Right lobe of liver (tissue), 6 donors: Measurements from ENCODE around the gene TM4SF18. TPM values are rescaled to one million over a fixed set of nuclear protein-coding genes. Genes with fewer than 3 reads are reported as not detected.

Experiments
- ATAC-seq, 4 donors: fragments of 200-7000 bp; cut with Tn5 transposase; one replicate each; pipeline ENCODE4 v1.9.1; 2020; ENCODE audit warnings: mild to moderate bottlenecking in 4 of 4, moderate library complexity in 4 of 4
- DNase-seq, 3 donors: peaks; one replicate each; pipeline ENCODE4 v3.0.0-alpha.2; 2020
- H3K27ac ChIP-seq, 3 donors: fragments of 200-600 bp; one replicate each; pipeline ENCODE4 v1.8.0; 2022
- H3K27me3 ChIP-seq, 2 donors: fragments of 200-600 bp; one replicate each; pipeline ENCODE4 v1.8.0; 2022
- H3K36me3 ChIP-seq, 4 donors: fragments of 200-600 bp; sonication (generic) in 1 of 4; one replicate each; pipeline versions ENCODE4 v1.5.1 to v1.8.0; 2017 to 2022; ENCODE audit warnings: control low read depth in 1 of 4
- H3K4me1 ChIP-seq, 4 donors: fragments of 200-600 bp; sonication (generic) in 1 of 4; one replicate each; pipeline versions ENCODE4 v1.5.1 to v1.8.0; 2017 to 2022; ENCODE audit warnings: control low read depth in 1 of 4
- H3K4me3 ChIP-seq, 3 donors: fragments of 200-600 bp; one replicate each; pipeline ENCODE4 v1.8.0; 2022
- H3K9me3 ChIP-seq, 4 donors: fragments of 200-600 bp; sonication (generic) in 1 of 4; one replicate each; pipeline versions ENCODE4 v1.5.1 to v1.8.0; 2017 to 2022; ENCODE audit warnings: control low read depth in 1 of 4
- CTCF ChIP-seq, 4 donors: fragments of 200-600 bp in 3 of 4; fragments of 450-650 bp in 1 of 4; IDR thresholded peaks; one replicate each; pipeline versions ENCODE4 v1.5.1 to v1.8.0; 2016 to 2022; ENCODE audit warnings: antibody characterized with exemption in 4 of 4, mild to moderate bottlenecking in 2 of 4
- POLR2A ChIP-seq: fragments of 450-650 bp; IDR thresholded peaks from one replicate; pipeline ENCODE4 v1.6.1; 2017; ENCODE audit warnings: antibody characterized with exemption, mild to moderate bottlenecking
- WGBS: methylation state at CpG from one replicate; pipeline ENCODE4 v1.1.6; 2018; ENCODE audit warnings: low coverage, low lambda C conversion rate; ENCODE audit not compliant: insufficient coverage; ENCODE audit errors: missing lambda C conversion rate; 5-methylcytosine and 5-hydroxymethylcytosine counted together
- intact Hi-C, 2 donors: fragments of 100-400 bp; cut with DNase I; formaldehyde crosslinking; loops; one replicate each; pipeline versions ENCODE4 v1.11.2 to v1.14.1; 2022
- total RNA-seq, 6 experiments: library from RNA; depleted of rRNA in 2 of 6; stranded (reverse); fragments of >200 nt in 2 of 6; fragmentation: NEBNext Ultra II Directional in 3 of 6; extraction: Animal tissue kit (Norgen Biotek cat#: 25700) in 3 of 6; gene quantifications; one replicate each; pipeline versions ENCODE4 v1.1.0 to v1.2.4, GENCODE V29; 2016 to 2023
- donor health status: DM: no; HTN: yes; CAD: no.
- donor health status: DM: no; HTN: no; CAD: no.
- donor health status: DM: no; HTN: no; CAD: no.
- donor health status: DM: no; HTN: yes; CAD: no.
- donor health status: DM: no; HTN: yes; CAD: no.

The TM4SF18 gene
- total RNA-seq, 6 experiments from 2014 or later: 1.8 to 4.6 (median 3.1) TPM

- 100% methylated on average over 7 of the region's 7 CpGs for WGBS
- Histone ChIP-seq H3K9me3 (no peaks in the 10 kb centered on the region), H3K36me3 (no peaks in the 10 kb centered on the region), H3K4me1 (peaks cover 0 to 5% (median 0%) of the 10 kb centered on the region in 4 donors), H3K4me3 (no peak overlapping the region), H3K27me3 (no peaks in the 10 kb centered on the region), H3K27ac (no peak overlapping the region)
- intact Hi-C loops: loop anchor here in 1 of 2 donors (5.0 kb wide), 1 partner anchor 152 kb away; no protein-coding TSS in a partner anchor
- ATAC-seq (no peak), DNase-seq (no peak)
- TF ChIP-seq POLR2A (no peak), CTCF (IDR thresholded peaks at IDR 0.05) (no peak)
These were observed 63.7 kb downstream of the TM4SF18 start for GRCh38 chr3:149269687-149270086.

Other genes starting within 250 kb of the TM4SF18 start
- 10 to 100 TPM; 10.5 to 14.6 (median 12.3) TPM for gene HLTF, start 247.1 kb downstream of the TM4SF18 start, total RNA-seq
- gene HPS3, start 204.0 kb downstream of the TM4SF18 start, total RNA-seq: 1 to 10 TPM; 4.2 to 8.5 (median 6.3) TPM
- gene CP, start 111.8 kb downstream of the TM4SF18 start, total RNA-seq: 1,000 to 10,000 TPM; 1,086 to 3,257 (median 1,852) TPM
- 10 to 100 TPM in 5 of 6 experiments, 1 to 10 TPM in 1; 7.9 to 63.0 (median 47.5) TPM for gene TM4SF1, start 44.0 kb upstream of the TM4SF18 start, total RNA-seq
- gene TM4SF4, start 141.1 kb upstream of the TM4SF18 start, total RNA-seq: 100 to 1,000 TPM; 210 to 473 (median 316) TPM